Hematopoietic multipotent progenitor cell treated with erythropoietin and hydrocortisone succinate and interleukin-3 and kit ligand, for 15 days (in vitro differentiated cells): ENCODE results near the gene INHBE.
"Not testable (repeated sequence)": the region's sequence is repeated elsewhere in the genome, so short reads cannot be mapped to it uniquely, and the experiment has no call there.

Source experiments
- DNase-seq: peaks from one replicate; pipeline ENCODE4 v3.0.0-alpha.2; 2015; ENCODE audit warnings: low spot score

The INHBE gene

DNA sequence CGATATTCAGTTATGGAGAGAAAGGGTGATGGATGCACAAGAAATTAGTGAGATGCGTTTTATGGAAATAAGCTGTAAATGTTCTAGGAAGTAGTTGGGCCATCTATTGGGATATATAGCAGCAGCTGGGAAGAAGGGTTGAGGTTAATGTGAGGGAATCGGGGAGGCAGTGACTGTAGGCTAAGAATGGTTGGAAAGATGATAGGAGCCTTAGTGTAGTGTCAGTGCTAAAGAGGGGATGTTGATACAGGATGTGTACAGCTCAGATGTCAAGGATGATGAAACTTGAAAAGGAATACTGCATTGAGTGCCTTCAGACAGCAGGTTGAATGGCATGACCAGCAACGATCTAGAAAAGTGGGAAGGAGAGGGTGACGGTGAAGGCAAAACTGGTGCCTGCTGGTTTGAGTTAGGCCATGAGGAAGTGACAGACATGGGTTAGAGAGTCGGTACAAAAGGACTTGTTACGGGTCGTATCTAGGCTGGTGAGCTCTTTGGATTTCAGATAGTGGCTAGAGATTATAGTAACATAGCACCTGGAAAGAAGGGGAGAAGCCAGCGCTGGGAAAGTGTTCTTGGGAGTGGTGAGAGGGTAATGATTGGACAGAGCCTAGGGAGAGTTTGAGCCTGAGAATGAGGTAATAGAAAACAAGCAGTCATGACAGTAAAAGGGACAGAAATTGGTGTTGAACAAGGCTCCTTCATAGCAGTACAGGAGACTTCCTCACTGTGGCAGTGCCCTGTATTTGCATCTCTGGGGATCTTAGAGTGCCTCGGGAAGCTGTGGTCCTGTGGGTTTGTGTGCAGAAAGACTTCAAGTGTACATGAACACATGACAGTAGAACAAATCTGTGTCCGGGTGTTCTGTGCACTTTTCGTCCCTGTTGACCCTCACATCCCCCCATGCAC, 42.4 kb downstream of the INHBE start:
- no peak for DNase-seq

GRCh38 chr12:57498132-57498502, 43.0 kb downstream of the INHBE start:
- DNase-seq = no peak

- no peak for DNase-seq
Measured at GRCh38 chr12:57498571-57498970, 43.5 kb downstream of the INHBE start.

DNA sequence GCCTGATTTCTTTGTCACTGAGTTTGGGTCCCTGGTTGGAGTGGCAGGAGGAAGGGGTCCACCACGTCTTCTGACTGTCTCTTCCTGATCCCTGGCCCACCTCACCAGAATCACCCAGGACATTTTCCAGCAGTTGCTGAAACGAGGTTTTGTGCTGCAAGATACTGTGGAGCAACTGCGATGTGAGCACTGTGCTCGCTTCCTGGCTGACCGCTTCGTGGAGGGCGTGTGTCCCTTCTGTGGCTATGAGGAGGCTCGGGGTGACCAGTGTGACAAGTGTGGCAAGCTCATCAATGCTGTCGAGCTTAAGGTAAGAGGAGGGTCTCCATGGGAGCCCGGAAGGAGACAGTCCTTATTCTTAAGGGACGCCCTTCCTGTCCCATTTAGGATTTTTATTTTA, 45.1 kb downstream of the INHBE start:
- no peak for DNase-seq

DNA sequence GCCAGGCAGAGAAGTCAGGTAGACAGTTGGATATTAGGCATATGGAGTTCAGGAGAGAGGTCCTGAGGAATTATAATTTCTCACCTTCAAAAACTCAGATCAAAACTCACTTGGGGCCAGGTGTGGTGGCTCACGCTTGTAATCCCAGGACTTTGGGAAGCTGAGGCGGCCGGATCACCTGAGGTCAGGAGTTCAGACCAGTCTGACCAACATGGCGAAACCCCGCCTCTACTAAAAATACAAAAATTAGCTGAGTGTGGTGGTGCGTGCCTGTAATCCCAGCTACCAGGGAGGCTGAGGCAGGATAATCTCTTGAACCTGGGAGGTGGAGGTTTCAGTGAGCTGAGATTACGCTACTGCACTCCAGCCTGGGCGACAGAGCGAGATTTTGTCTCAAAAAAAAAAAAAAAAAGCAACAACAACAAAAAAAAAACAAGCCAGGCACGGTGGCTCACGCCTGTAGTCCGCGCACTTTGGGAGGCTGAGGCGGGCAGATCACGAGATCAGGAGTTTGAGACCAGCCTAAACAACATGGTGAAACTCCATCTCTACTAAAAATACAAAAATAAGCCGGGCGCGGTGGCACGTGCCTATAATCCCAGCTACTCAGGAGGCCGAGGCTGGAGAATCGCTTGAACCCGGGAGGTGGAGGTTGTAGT, 47.3 kb downstream of the INHBE start:
- not testable (repeated sequence) for DNase-seq

DNA sequence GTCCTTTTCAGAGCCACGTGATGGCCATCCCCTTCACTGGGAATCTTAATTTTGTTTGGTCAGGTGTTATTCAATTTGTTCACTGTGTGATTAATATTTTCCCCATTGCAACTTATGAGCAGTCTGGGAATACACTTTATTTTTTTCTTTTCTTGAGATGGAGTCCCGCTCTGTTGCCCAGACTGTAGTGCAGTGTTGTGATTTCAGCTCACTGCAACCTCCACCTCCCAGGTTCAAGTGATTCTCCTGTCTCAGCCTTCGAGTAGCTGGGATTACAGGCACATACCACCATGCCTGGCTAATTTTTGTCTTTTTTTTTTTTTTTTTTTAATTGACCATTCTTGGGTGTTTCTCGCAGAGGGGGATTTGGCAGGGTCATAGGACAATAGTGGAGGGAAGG, 51.4 kb downstream of the INHBE start:
- DNase-seq = not testable (repeated sequence)
